Left lung (tissue), 10 donors: ENCODE data around the gene CRYGN. TPM values are rescaled to one million over a fixed set of nuclear protein-coding genes. Genes with fewer than 3 reads are reported as not detected.
A peak's percentile ranks its signal among the peaks of the same experiment; 100 is the strongest.

Experiments used
- ATAC-seq: fragments of 200-7000 bp; cut with Tn5 transposase; one replicate; pipeline ENCODE4 v1.9.1; 2020; ENCODE audit warnings: moderate library complexity
- DNase-seq, 4 donors: peaks; one replicate each; pipeline ENCODE4 v3.0.0-alpha.2; 2013 to 2020
- H3K27ac ChIP-seq, 2 donors: fragments of 200-600 bp; sonication (generic) in 1 of 2; one replicate each; pipeline versions ENCODE4 v1.5.0 to v1.8.0; 2020 to 2021
- H3K27me3 ChIP-seq, 2 donors: fragments of 200-600 bp; sonication (generic) in 1 of 2; one replicate each; pipeline versions ENCODE4 v1.5.0 to v1.8.0; 2020 to 2021
- H3K36me3 ChIP-seq, 2 donors: fragments of 200-600 bp; sonication (generic) in 1 of 2; one replicate each; pipeline versions ENCODE4 v1.5.0 to v1.8.0; 2020 to 2021
- H3K4me1 ChIP-seq, 2 donors: fragments of 200-600 bp; one replicate each; pipeline ENCODE4 v1.8.0; 2021
- H3K4me3 ChIP-seq, 2 donors: fragments of 200-600 bp; sonication (generic) in 1 of 2; one replicate each; pipeline versions ENCODE4 v1.5.0 to v1.8.0; 2020 to 2021; ENCODE audit warnings: mild to moderate bottlenecking in 1 of 2
- H3K9me3 ChIP-seq, 2 donors: fragments of 200-600 bp; sonication (generic) in 1 of 2; one replicate each; pipeline versions ENCODE4 v1.5.0 to v1.8.0; 2020 to 2021
- CTCF ChIP-seq, 2 donors: fragments of 200-600 bp; sonication (generic) in 1 of 2; IDR thresholded peaks; one replicate each; pipeline versions ENCODE4 v1.5.0 to v1.8.0; 2021; ENCODE audit warnings: antibody characterized with exemption in 2 of 2
- intact Hi-C, 2 donors: fragments of 100-400 bp; cut with DNase I; formaldehyde crosslinking; loops; one replicate each; pipeline versions ENCODE4 v1.11.2 to v1.14.2; 2022
- polyA plus RNA-seq, 6 donors: library from polyadenylated mRNA; unstranded; fragments of 120-200 nt; gene quantifications; one replicate each; pipeline ENCODE4 v1.2.1, GENCODE V29; 2013; ENCODE audit not compliant: insufficient read length in 6 of 6
- total RNA-seq, 2 donors: library from RNA; stranded (reverse); fragmentation: NEBNext Ultra II Directional; extraction: Animal tissue kit (Norgen Biotek cat#: 25700); gene quantifications; one replicate each; pipeline ENCODE4 v1.2.1, GENCODE V29; 2021
- donor health status: DM: no; HTN: yes; CAD: no.
- donor health status: DM: no; HTN: no; CAD: no.

The CRYGN gene
- total and polyA plus RNA-seq, 8 donors = 0.34 to 0.75 (median 0.56) TPM; not detected in 2

- peak in 1 of 4 donors; percentile 60 for DNase-seq
- H3K27ac ChIP-seq = no peak overlapping the region
- no peaks in the 10 kb centered on the region for H3K9me3 ChIP-seq
- no peaks in the 10 kb centered on the region for H3K36me3 ChIP-seq
- no peak for ATAC-seq
- no peak for TF ChIP-seq CTCF (IDR thresholded peaks at IDR 0.05)
- peaks cover 0 to 42% of the 10 kb centered on the region in 2 donors for H3K27me3 ChIP-seq
- H3K4me1 ChIP-seq = no peaks in the 10 kb centered on the region
- H3K4me3 ChIP-seq = no peak overlapping the region
- intact Hi-C loops = no loop called here
Measured at GRCh38 chr7:151395036-151395367, 44.9 kb downstream of the CRYGN start.

GRCh38 chr7:151394076-151395035 is 45.6 kb downstream of the CRYGN start:
- Histone ChIP-seq H3K4me3 (no peak overlapping the region), H3K4me1 (no peaks in the 10 kb centered on the region), H3K36me3 (no peaks in the 10 kb centered on the region), H3K9me3 (no peaks in the 10 kb centered on the region), H3K27ac (no peak overlapping the region), H3K27me3 (peaks cover 0 to 39% of the 10 kb centered on the region in 2 donors)
- intact Hi-C loops = no loop called here
- TF ChIP-seq CTCF (IDR thresholded peaks at IDR 0.05) = no peak
- no peak for ATAC-seq
- peak in 1 of 4 donors; percentile 70 for DNase-seq

- Histone ChIP-seq H3K9me3 (no peaks in the 10 kb centered on the region), H3K27ac (no peak overlapping the region), H3K4me3 (no peak overlapping the region), H3K36me3 (no peaks in the 10 kb centered on the region), H3K4me1 (no peaks in the 10 kb centered on the region), H3K27me3 (peaks cover 0 to 39% of the 10 kb centered on the region in 2 donors)
- TF ChIP-seq CTCF (IDR thresholded peaks at IDR 0.05) = no peak
- ATAC-seq = no peak
- intact Hi-C loops = no loop called here
- peak in 1 of 4 donors; percentile 59 for DNase-seq
Measured at GRCh38 chr7:151393031-151393977, 46.6 kb downstream of the CRYGN start.

- peak in 1 of 4 donors; percentile 71 for DNase-seq
- no peaks in the 10 kb centered on the region for H3K9me3 ChIP-seq
- H3K27me3 ChIP-seq = peaks cover 0 to 41% of the 10 kb centered on the region in 2 donors
- no peaks in the 10 kb centered on the region for H3K36me3 ChIP-seq
- no peak for ATAC-seq
- no peak for TF ChIP-seq CTCF (IDR thresholded peaks at IDR 0.05)
- intact Hi-C loops = no loop called here
- no peak overlapping the region for H3K27ac ChIP-seq
- H3K4me1 ChIP-seq = no peaks in the 10 kb centered on the region
- no peak overlapping the region for H3K4me3 ChIP-seq
Measured at GRCh38 chr7:151392426-151392825, 47.5 kb downstream of the CRYGN start.
